Osteoblast (primary cell): ENCODE measurements around the gene SPATA16. TPM values are rescaled to one million over a fixed set of nuclear protein-coding genes. Genes with fewer than 3 reads are reported as not detected.

Experiments used
- DNase-seq: peaks from one replicate; pipeline ENCODE4 v3.0.0; 2011; ENCODE audit warnings: low spot score, mixed read lengths; ENCODE audit not compliant: insufficient read length; ENCODE audit errors: missing footprints
- H2AFZ ChIP-seq: 2 replicates; pipeline ENCODE4 v1.6.0; 2011; ENCODE audit warnings: mild to moderate bottlenecking, low read length
- H3K27ac ChIP-seq: 2 replicates; pipeline ENCODE4 v1.5.1; 2011; ENCODE audit warnings: mild to moderate bottlenecking, low read depth, low read length, moderate library complexity
- H3K27me3 ChIP-seq: 2 replicates; pipeline ENCODE4 v1.6.0; 2012; ENCODE audit warnings: mild to moderate bottlenecking, control low read depth, inconsistent platforms, low read length, moderate library complexity; ENCODE audit not compliant: insufficient read depth
- H3K36me3 ChIP-seq: 2 replicates; pipeline ENCODE4 v1.5.1; 2011; ENCODE audit warnings: mild to moderate bottlenecking, low read length, control low read depth, moderate library complexity; ENCODE audit not compliant: insufficient read depth
- H3K4me1 ChIP-seq: 2 replicates; pipeline ENCODE4 v1.5.1; 2011; ENCODE audit warnings: mild to moderate bottlenecking, low read length, control low read depth, moderate library complexity; ENCODE audit not compliant: insufficient read depth
- H3K4me2 ChIP-seq: 2 replicates; pipeline ENCODE4 v1.6.0; 2011; ENCODE audit warnings: mild to moderate bottlenecking, low read length; ENCODE audit not compliant: insufficient read depth
- H3K4me3 ChIP-seq: fragments of 200-600 bp; sonication (generic); 3 replicates; pipeline ENCODE4 v1.5.1; 2012; ENCODE audit warnings: mild to moderate bottlenecking, low read length, inconsistent platforms; ENCODE audit not compliant: insufficient read depth
- H3K79me2 ChIP-seq: 2 replicates; pipeline ENCODE4 v1.6.0; 2012; ENCODE audit warnings: mild to moderate bottlenecking, low read length, control low read depth, inconsistent platforms; ENCODE audit not compliant: insufficient read depth
- H3K9me3 ChIP-seq: 2 replicates; pipeline ENCODE4 v1.5.1; 2011; ENCODE audit warnings: low read depth, low read length, control low read depth
- H4K20me1 ChIP-seq: 2 replicates; pipeline ENCODE4 v1.6.0; 2012; ENCODE audit warnings: mild to moderate bottlenecking, low read length, control low read depth; ENCODE audit not compliant: insufficient read depth
- CTCF ChIP-seq: IDR thresholded peaks from 2 replicates; pipeline ENCODE4 v1.5.1; 2011; ENCODE audit warnings: mild to moderate bottlenecking, low read depth, low read length, moderate library complexity; ENCODE audit errors: extremely low read depth
- total RNA-seq: library from RNA; depleted of rRNA; stranded (reverse); fragments of >200 nt; gene quantifications from 2 replicates; pipeline ENCODE4 v1.2.3, GENCODE V29; 2012

SPATA16 gene
- total RNA-seq, 1 donor = not detected

- no peak for DNase-seq
- TF ChIP-seq CTCF = no peak
- Histone ChIP-seq H3K27me3 (no peaks in the 10 kb centered on the region), H3K36me3 (no peaks in the 10 kb centered on the region), H3K9me3 (no peaks in the 10 kb centered on the region), H3K4me3 (no peak overlapping the region), H4K20me1 (no peaks in the 10 kb centered on the region), H3K4me2 (no peak overlapping the region), H2AFZ (no peak overlapping the region), H3K27ac (no peak overlapping the region), H3K4me1 (no peaks in the 10 kb centered on the region), H3K79me2 (no peaks in the 10 kb centered on the region)
Observed at GRCh38 chr3:173128633-173129032, 12.4 kb downstream of the SPATA16 start.

- no peaks in the 10 kb centered on the region for H3K79me2 ChIP-seq
- no peaks in the 10 kb centered on the region for H4K20me1 ChIP-seq
- no peaks in the 10 kb centered on the region for H3K27me3 ChIP-seq
- H3K36me3 ChIP-seq = no peaks in the 10 kb centered on the region
- H3K4me3 ChIP-seq = no peak overlapping the region
- no peak for TF ChIP-seq CTCF
- no peak overlapping the region for H3K27ac ChIP-seq
- no peak overlapping the region for H2AFZ ChIP-seq
- no peaks in the 10 kb centered on the region for H3K4me1 ChIP-seq
- no peaks in the 10 kb centered on the region for H3K9me3 ChIP-seq
- no peak overlapping the region for H3K4me2 ChIP-seq
- peak; percentile 14 for DNase-seq
Observed at GRCh38 chr3:173111321-173111720, 29.7 kb downstream of the SPATA16 start.

- Histone ChIP-seq H3K4me3 (no peak overlapping the region), H3K4me2 (no peak overlapping the region), H3K9me3 (no peaks in the 10 kb centered on the region), H3K27me3 (no peaks in the 10 kb centered on the region), H4K20me1 (no peaks in the 10 kb centered on the region), H3K4me1 (no peaks in the 10 kb centered on the region), H2AFZ (no peak overlapping the region), H3K27ac (no peak overlapping the region), H3K79me2 (no peaks in the 10 kb centered on the region), H3K36me3 (no peaks in the 10 kb centered on the region)
- no peak for TF ChIP-seq CTCF
- DNase-seq = no peak
Observed at GRCh38 chr3:173109143-173109542, 31.9 kb downstream of the SPATA16 start.

GRCh38 chr3:173103469-173103868 is 37.6 kb downstream of the SPATA16 start:
- no peak overlapping the region for H3K4me3 ChIP-seq
- no peaks in the 10 kb centered on the region for H3K79me2 ChIP-seq
- H3K4me1 ChIP-seq = no peaks in the 10 kb centered on the region
- no peak for DNase-seq
- no peak for TF ChIP-seq CTCF
- no peak overlapping the region for H3K27ac ChIP-seq
- no peaks in the 10 kb centered on the region for H3K36me3 ChIP-seq
- H3K27me3 ChIP-seq = no peaks in the 10 kb centered on the region
- H4K20me1 ChIP-seq = no peaks in the 10 kb centered on the region
- no peak overlapping the region for H2AFZ ChIP-seq
- H3K9me3 ChIP-seq = no peaks in the 10 kb centered on the region
- H3K4me2 ChIP-seq = no peak overlapping the region
